Neural crest cell (in vitro differentiated cells): ENCODE results near the gene PIBF1. TPM values are rescaled to one million over a fixed set of nuclear protein-coding genes. Genes with fewer than 3 reads are reported as not detected.

Experiments used
- DNase-seq: peaks from one replicate; pipeline ENCODE4 v3.0.0; 2021; ENCODE audit warnings: low read depth, mixed read lengths, low spot score
- H3K27ac Mint-ChIP-seq: one replicate; pipeline ENCODE4 v1.8.0; 2021; ENCODE audit warnings: mild to moderate bottlenecking, mixed read lengths; ENCODE audit not compliant: unreplicated experiment
- H3K27me3 Mint-ChIP-seq: 2 replicates; pipeline ENCODE4 v1.8.0; 2021; ENCODE audit warnings: low read depth, mild to moderate bottlenecking, mixed read lengths
- H3K36me3 Mint-ChIP-seq: 2 replicates; pipeline ENCODE4 v1.8.0; 2021; ENCODE audit warnings: low read depth, mild to moderate bottlenecking, mixed read lengths
- H3K4me1 Mint-ChIP-seq: 2 replicates; pipeline ENCODE4 v1.8.0; 2021; ENCODE audit warnings: mixed read lengths
- H3K4me3 Mint-ChIP-seq: one replicate; pipeline ENCODE4 v1.8.0; 2021; ENCODE audit warnings: mild to moderate bottlenecking, mixed read lengths
- H3K9me3 Mint-ChIP-seq: 2 replicates; pipeline ENCODE4 v1.8.0; 2021; ENCODE audit warnings: mixed read lengths
- total RNA-seq: library from RNA; stranded (reverse); gene quantifications from 2 replicates; pipeline ENCODE4 v1.2.1, GENCODE V29; 2021
- TF ChIP-seq, protein P1 (sequence below): fragments of 200-600 bp; sonication (generic); conservative IDR thresholded peaks from 2 replicates; pipeline ENCODE4 v1.5.0; 2021; ENCODE audit warnings: antibody characterized with exemption, mild to moderate bottlenecking

Gene PIBF1
- total RNA-seq, 1 donor from 2014 or later: 21.5 TPM

GRCh38 chr13:72868229-72868628, 86.3 kb downstream of the PIBF1 start:
- no peak overlapping the region for H3K4me3 Mint-ChIP-seq
- H3K27ac Mint-ChIP-seq: no peak overlapping the region
- H3K36me3 Mint-ChIP-seq: peaks cover 18% of the 10 kb centered on the region
- no peaks in the 10 kb centered on the region for H3K9me3 Mint-ChIP-seq
- TF ChIP-seq, protein P1, sequence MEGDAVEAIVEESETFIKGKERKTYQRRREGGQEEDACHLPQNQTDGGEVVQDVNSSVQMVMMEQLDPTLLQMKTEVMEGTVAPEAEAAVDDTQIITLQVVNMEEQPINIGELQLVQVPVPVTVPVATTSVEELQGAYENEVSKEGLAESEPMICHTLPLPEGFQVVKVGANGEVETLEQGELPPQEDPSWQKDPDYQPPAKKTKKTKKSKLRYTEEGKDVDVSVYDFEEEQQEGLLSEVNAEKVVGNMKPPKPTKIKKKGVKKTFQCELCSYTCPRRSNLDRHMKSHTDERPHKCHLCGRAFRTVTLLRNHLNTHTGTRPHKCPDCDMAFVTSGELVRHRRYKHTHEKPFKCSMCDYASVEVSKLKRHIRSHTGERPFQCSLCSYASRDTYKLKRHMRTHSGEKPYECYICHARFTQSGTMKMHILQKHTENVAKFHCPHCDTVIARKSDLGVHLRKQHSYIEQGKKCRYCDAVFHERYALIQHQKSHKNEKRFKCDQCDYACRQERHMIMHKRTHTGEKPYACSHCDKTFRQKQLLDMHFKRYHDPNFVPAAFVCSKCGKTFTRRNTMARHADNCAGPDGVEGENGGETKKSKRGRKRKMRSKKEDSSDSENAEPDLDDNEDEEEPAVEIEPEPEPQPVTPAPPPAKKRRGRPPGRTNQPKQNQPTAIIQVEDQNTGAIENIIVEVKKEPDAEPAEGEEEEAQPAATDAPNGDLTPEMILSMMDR: no peak
- H3K4me1 Mint-ChIP-seq: no peaks in the 10 kb centered on the region
- H3K27me3 Mint-ChIP-seq: no peaks in the 10 kb centered on the region
- no peak for DNase-seq

GRCh38 chr13:72875233-72875632, 93.3 kb downstream of the PIBF1 start:
- no peaks in the 10 kb centered on the region for H3K27me3 Mint-ChIP-seq

GRCh38 chr13:72884101-72884500, 102.2 kb downstream of the PIBF1 start:
- Mint-ChIP-seq H3K4me1 (peaks cover 5% of the 10 kb centered on the region), H3K9me3 (peaks cover 7% of the 10 kb centered on the region), H3K27me3 (no peaks in the 10 kb centered on the region), H3K36me3 (peaks cover 22% of the 10 kb centered on the region), H3K4me3 (no peak overlapping the region), H3K27ac (no peak overlapping the region)
- TF ChIP-seq, protein P1: no peak
- no peak for DNase-seq

More at GRCh38 chr13:72875233-72875632, 93.3 kb downstream of the PIBF1 start:
- Mint-ChIP-seq H3K4me3 (no peak overlapping the region), H3K9me3 (peaks cover 10% of the 10 kb centered on the region), H3K36me3 (peaks cover 49% of the 10 kb centered on the region), H3K4me1 (peaks cover 7% of the 10 kb centered on the region), H3K27ac (no peak overlapping the region)
- no peak for DNase-seq
- TF ChIP-seq, protein P1: no peak

GRCh38 chr13:72886272-72887067, 104.5 kb downstream of the PIBF1 start:
- Mint-ChIP-seq H3K4me1 (no peaks in the 10 kb centered on the region), H3K27me3 (no peaks in the 10 kb centered on the region), H3K27ac (no peak overlapping the region), H3K36me3 (peaks cover 13% of the 10 kb centered on the region), H3K4me3 (no peak overlapping the region), H3K9me3 (peaks cover 7% of the 10 kb centered on the region)
- TF ChIP-seq, protein P1: no peak
- no peak for DNase-seq

- TF ChIP-seq, protein P1: no peak
- Mint-ChIP-seq H3K36me3 (peaks cover 5% of the 10 kb centered on the region), H3K4me1 (no peaks in the 10 kb centered on the region), H3K27me3 (no peaks in the 10 kb centered on the region), H3K9me3 (no peaks in the 10 kb centered on the region), H3K4me3 (no peak overlapping the region), H3K27ac (no peak overlapping the region)
- DNase-seq: no peak
Observed at GRCh38 chr13:72889495-72889894, 107.6 kb downstream of the PIBF1 start.
